Stomach (tissue), 4 donors: Measurements from ENCODE around the gene CDH16.

Source experiments
- EP300 ChIP-seq: sonication (generic); formaldehyde crosslinking; IDR thresholded peaks from one replicate; pipeline ENCODE4 v1.6.1; 2017; ENCODE audit warnings: antibody characterized with exemption
- TF ChIP-seq, protein P1 (sequence below), 7 experiments: fragments of 450-650 bp in 4 of 7; fragments of 200-600 bp in 3 of 7; sonication (generic) in 3 of 7; IDR thresholded peaks; one replicate each; pipeline ENCODE4 v1.5.1; 2016 to 2019; ENCODE audit warnings: antibody characterized with exemption in 7 of 7, control low read depth in 2 of 7, mild to moderate bottlenecking in 1 of 7

DNA sequence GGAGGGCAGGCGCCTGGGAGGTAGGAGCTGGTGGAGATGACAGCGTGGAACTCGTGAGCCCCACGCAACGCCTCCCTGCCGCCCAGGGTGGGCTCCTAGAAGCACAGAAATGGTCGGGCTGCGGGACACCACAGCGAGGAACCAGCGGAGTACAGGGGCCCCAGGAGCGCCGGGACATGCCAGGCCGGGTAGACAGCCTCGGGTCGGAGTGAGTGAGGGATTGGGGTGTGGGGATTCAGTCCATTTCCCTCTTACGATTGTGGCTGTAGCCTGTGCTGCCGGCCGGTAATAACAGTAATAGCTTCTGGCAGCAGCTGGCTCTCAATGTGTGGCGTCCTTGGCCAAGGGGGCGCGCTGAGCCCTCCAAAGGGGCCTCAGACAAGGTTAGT is 30.1 kb upstream of the CDH16 start:
- TF ChIP-seq, protein P1, sequence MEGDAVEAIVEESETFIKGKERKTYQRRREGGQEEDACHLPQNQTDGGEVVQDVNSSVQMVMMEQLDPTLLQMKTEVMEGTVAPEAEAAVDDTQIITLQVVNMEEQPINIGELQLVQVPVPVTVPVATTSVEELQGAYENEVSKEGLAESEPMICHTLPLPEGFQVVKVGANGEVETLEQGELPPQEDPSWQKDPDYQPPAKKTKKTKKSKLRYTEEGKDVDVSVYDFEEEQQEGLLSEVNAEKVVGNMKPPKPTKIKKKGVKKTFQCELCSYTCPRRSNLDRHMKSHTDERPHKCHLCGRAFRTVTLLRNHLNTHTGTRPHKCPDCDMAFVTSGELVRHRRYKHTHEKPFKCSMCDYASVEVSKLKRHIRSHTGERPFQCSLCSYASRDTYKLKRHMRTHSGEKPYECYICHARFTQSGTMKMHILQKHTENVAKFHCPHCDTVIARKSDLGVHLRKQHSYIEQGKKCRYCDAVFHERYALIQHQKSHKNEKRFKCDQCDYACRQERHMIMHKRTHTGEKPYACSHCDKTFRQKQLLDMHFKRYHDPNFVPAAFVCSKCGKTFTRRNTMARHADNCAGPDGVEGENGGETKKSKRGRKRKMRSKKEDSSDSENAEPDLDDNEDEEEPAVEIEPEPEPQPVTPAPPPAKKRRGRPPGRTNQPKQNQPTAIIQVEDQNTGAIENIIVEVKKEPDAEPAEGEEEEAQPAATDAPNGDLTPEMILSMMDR (IDR thresholded peaks at IDR 0.05), result no peak
- TF ChIP-seq EP300, result no peak
